Keratinocyte (primary cell): Measurements from ENCODE around the gene DISP2. TPM values are rescaled to one million over a fixed set of nuclear protein-coding genes. Genes with fewer than 3 reads are reported as not detected.

ENCODE experiments used
- DNase-seq: peaks from one replicate; pipeline ENCODE4 v3.0.0-alpha.2; 2011; ENCODE audit warnings: low read depth, missing footprints, low spot score
- FAIRE-seq: peaks from 2 replicates; lab custom pipeline; 2011; peaks lifted over from hg19 to GRCh38; lab: Jason Lieb, UNC
- H2AFZ ChIP-seq: 2 replicates; pipeline ENCODE4 v1.6.0; 2012; ENCODE audit warnings: low read length, control low read depth, inconsistent platforms; ENCODE audit not compliant: control insufficient read depth
- H3K27ac ChIP-seq: 2 replicates; pipeline ENCODE4 v1.5.1; 2011; ENCODE audit warnings: low read length; ENCODE audit not compliant: control insufficient read depth, insufficient read depth
- H3K27me3 ChIP-seq: 3 replicates; pipeline ENCODE4 v1.6.0; 2011; ENCODE audit warnings: low read length; ENCODE audit not compliant: control insufficient read depth, insufficient read depth; ENCODE audit errors: extremely low read depth
- H3K36me3 ChIP-seq, 2 experiments: 2 replicates in 1 of 2; 3 replicates in 1 of 2; pipeline ENCODE4 v1.5.1; 2011; ENCODE audit warnings: low read length in 2 of 2, mild to moderate bottlenecking in 1 of 2; ENCODE audit not compliant: control insufficient read depth in 2 of 2, insufficient read depth in 2 of 2; ENCODE audit errors: extremely low read depth in 1 of 2
- H3K4me1 ChIP-seq: 3 replicates; pipeline ENCODE4 v1.5.1; 2011; ENCODE audit warnings: low read length; ENCODE audit not compliant: control insufficient read depth, insufficient read depth; ENCODE audit errors: extremely low read depth
- H3K4me2 ChIP-seq: 3 replicates; pipeline ENCODE4 v1.6.0; 2011; ENCODE audit warnings: low read depth, low read length; ENCODE audit not compliant: control insufficient read depth, insufficient read depth; ENCODE audit errors: extremely low read depth
- H3K4me3 ChIP-seq, 3 experiments: fragments of 200-600 bp in 1 of 3; sonication (generic) in 1 of 3; 2 replicates in 2 of 3; 3 replicates in 1 of 3; pipeline ENCODE4 v1.5.1; 2011 to 2016; ENCODE audit warnings: low read length in 3 of 3, mild to moderate bottlenecking in 3 of 3, control low read depth in 2 of 3, inconsistent platforms in 1 of 3, low read depth in 1 of 3, mixed read lengths in 1 of 3, mixed run types in 1 of 3, moderate library complexity in 1 of 3; ENCODE audit not compliant: control insufficient read depth in 2 of 3, insufficient read depth in 2 of 3; ENCODE audit errors: extremely low read depth in 1 of 3
- H3K79me2 ChIP-seq: 2 replicates; pipeline ENCODE4 v1.6.0; 2012; ENCODE audit warnings: low read length; ENCODE audit not compliant: control insufficient read depth, insufficient read depth
- H3K9ac ChIP-seq: 3 replicates; pipeline ENCODE4 v1.6.0; 2011; ENCODE audit warnings: low read length; ENCODE audit not compliant: control insufficient read depth, insufficient read depth; ENCODE audit errors: extremely low read depth
- H3K9me1 ChIP-seq: 3 replicates; pipeline ENCODE4 v1.6.0; 2011; ENCODE audit warnings: low read length; ENCODE audit not compliant: control insufficient read depth, insufficient read depth; ENCODE audit errors: extremely low read depth
- H3K9me3 ChIP-seq: 2 replicates; pipeline ENCODE4 v1.5.1; 2012; ENCODE audit warnings: low read depth, low read length; ENCODE audit not compliant: control insufficient read depth
- H4K20me1 ChIP-seq: 3 replicates; pipeline ENCODE4 v1.6.0; 2011; ENCODE audit warnings: low read length; ENCODE audit not compliant: control insufficient read depth, insufficient read depth; ENCODE audit errors: extremely low read depth
- CTCF ChIP-seq, 3 experiments: IDR thresholded peaks in 1 of 3; conservative IDR thresholded peaks in 1 of 3; optimal IDR thresholded peaks in 1 of 3; 2 replicates in 2 of 3; 3 replicates in 1 of 3; pipeline versions ENCODE3 to v1.5.1; 2011; ENCODE audit warnings: low read length in 3 of 3, mild to moderate bottlenecking in 3 of 3, moderate library complexity in 2 of 3, control low read depth in 1 of 3, inconsistent platforms in 1 of 3; ENCODE audit not compliant: insufficient read depth in 2 of 3; ENCODE audit errors: extremely low read depth in 1 of 3
- EZH2 ChIP-seq: IDR thresholded peaks from one replicate; pipeline ENCODE4 v1.6.1; 2012; ENCODE audit warnings: inconsistent platforms, mild to moderate bottlenecking, low read length, moderate library complexity
- dilution Hi-C: fragments of 300-500 bp; cut with MboI; formaldehyde crosslinking; loops from one replicate; pipeline ENCODE4 v1.7.0; 2020; ENCODE audit warnings: low sequenced_read_pairs; ENCODE audit not compliant: extremely low pct_ligation_motif_present
- polyA plus RNA-seq, 5 experiments: library from polyadenylated mRNA; depleted of rRNA in 3 of 5; stranded (reverse) in 3 of 5; stranded (forward) in 1 of 5; unstranded in 1 of 5; fragments of >200 nt; gene quantifications; 1 replicate in 1 of 5; 2 replicates in 3 of 5; 3 replicates in 1 of 5; pipeline versions ENCODE4 v1.2.1 to v1.2.3, GENCODE V29; 2011 to 2012; ENCODE audit warnings: missing spikeins in 2 of 5, low read depth in 1 of 5, low replicate concordance in 1 of 5

Gene DISP2
- polyA plus RNA-seq, 1 donor (not counting 4 experiments of a cell fraction or from before 2014, with no cell fraction given) = 0.12 TPM

DNA sequence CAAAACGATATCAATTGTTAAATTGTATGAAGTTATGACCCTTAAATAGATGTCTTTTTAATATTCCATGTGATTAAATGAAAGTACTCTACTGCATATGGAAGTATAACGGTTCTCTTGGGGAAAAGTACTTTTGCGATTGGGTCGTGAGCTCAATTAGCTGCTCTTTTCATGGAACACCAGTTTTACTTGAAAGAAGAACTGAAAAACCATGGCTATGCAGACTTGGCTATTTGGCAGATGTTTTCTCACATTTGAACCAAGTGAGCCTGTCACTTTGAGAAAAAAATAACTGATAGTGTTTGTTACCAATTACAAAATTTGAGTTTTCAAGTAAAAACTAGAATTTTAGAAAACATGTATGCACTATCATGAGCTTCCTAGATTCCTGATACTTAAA lies 40.4 kb upstream of the DISP2 start:
- no peak for DNase-seq
- dilution Hi-C loops = no loop called here
- FAIRE-seq = no peak

GRCh38 chr15:40320409-40320808 lies 37.6 kb upstream of the DISP2 start:
- H4K20me1 ChIP-seq = no peaks in the 10 kb centered on the region
- no peaks in the 10 kb centered on the region for H3K9me1 ChIP-seq
- no peak for TF ChIP-seq CTCF (optimal IDR thresholded peaks at IDR 0.05 in 1 of 3, IDR thresholded peaks at IDR 0.05 in 1 of 3, conservative IDR thresholded peaks at IDR 0.05 in 1 of 3; ENCODE audit: extremely low read depth in 1 of 3, insufficient read depth in 2 of 3, low read length in 3 of 3)
- no peak for TF ChIP-seq EZH2
- no peak overlapping the region for H3K27ac ChIP-seq
- dilution Hi-C loops = no loop called here
- peaks cover 17% of the 10 kb centered on the region for H3K4me1 ChIP-seq
- no peak overlapping the region for H3K4me2 ChIP-seq
- H3K9ac ChIP-seq = no peak overlapping the region
- H3K79me2 ChIP-seq = peaks cover 11% of the 10 kb centered on the region
- H3K36me3 ChIP-seq = no peaks in the 10 kb centered on the region
- H2AFZ ChIP-seq = no peak overlapping the region
- H3K4me3 ChIP-seq = no peak overlapping the region
- FAIRE-seq (no peak), DNase-seq (no peak)
- no peaks in the 10 kb centered on the region for H3K27me3 ChIP-seq
- no peaks in the 10 kb centered on the region for H3K9me3 ChIP-seq

More for the DNA sequence above, 40.4 kb upstream of the DISP2 start:
- no peak overlapping the region for H3K4me3 ChIP-seq
- H3K4me2 ChIP-seq = no peak overlapping the region
- no peaks in the 10 kb centered on the region for H3K9me1 ChIP-seq
- no peak overlapping the region for H3K9ac ChIP-seq
- H3K27me3 ChIP-seq = no peaks in the 10 kb centered on the region
- TF ChIP-seq CTCF (optimal IDR thresholded peaks at IDR 0.05 in 1 of 3, IDR thresholded peaks at IDR 0.05 in 1 of 3, conservative IDR thresholded peaks at IDR 0.05 in 1 of 3; ENCODE audit: extremely low read depth in 1 of 3, insufficient read depth in 2 of 3, low read length in 3 of 3) (no peak), EZH2 (no peak)
- no peaks in the 10 kb centered on the region for H3K79me2 ChIP-seq
- no peaks in the 10 kb centered on the region for H3K9me3 ChIP-seq
- H3K36me3 ChIP-seq = no peaks in the 10 kb centered on the region
- H2AFZ ChIP-seq = no peak overlapping the region
- H4K20me1 ChIP-seq = no peaks in the 10 kb centered on the region
- no peak overlapping the region for H3K27ac ChIP-seq
- peaks cover 25% of the 10 kb centered on the region for H3K4me1 ChIP-seq
